SU-DHL-6 (cell line): ENCODE results near the gene ANXA6.

ENCODE experiments used
- EZH2phosphoT487 ChIP-seq: fragments of 200-600 bp; sonication (generic), shearing (Covaris generic); conservative IDR thresholded peaks from 2 replicates; pipeline ENCODE4 v1.6.1; 2018; ENCODE audit warnings: mild to moderate bottlenecking, antibody characterized with exemption, low read length, moderate library complexity, mixed read lengths
- TF ChIP-seq, protein P1 (sequence below): fragments of 200-600 bp; sonication (generic); IDR thresholded peaks from one replicate; pipeline ENCODE4 v1.5.1; 2017; ENCODE audit warnings: antibody characterized with exemption, mild to moderate bottlenecking, low read length, moderate library complexity; ENCODE audit not compliant: insufficient read depth, poor library complexity, severe bottlenecking

DNA sequence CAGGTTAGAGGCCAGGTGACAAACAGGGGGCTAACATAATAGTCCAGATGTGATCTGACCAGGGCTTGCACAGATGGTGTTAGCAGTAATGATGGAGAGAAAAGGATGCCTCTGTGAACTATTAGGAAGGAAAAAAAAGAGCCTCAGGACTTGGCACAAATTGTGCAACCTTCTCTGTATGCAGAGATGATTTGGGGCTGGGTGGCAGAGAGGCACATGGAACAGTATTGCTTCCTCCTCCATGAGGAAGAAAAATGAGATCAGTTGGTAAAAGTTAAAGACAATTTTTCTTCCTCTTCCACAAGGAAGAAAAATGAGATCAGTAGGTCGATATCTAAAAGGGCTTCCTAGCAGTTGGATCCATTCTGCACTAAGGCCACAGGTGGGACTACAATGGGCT lies 13.9 kb upstream of the ANXA6 start:
- TF ChIP-seq, protein P1, sequence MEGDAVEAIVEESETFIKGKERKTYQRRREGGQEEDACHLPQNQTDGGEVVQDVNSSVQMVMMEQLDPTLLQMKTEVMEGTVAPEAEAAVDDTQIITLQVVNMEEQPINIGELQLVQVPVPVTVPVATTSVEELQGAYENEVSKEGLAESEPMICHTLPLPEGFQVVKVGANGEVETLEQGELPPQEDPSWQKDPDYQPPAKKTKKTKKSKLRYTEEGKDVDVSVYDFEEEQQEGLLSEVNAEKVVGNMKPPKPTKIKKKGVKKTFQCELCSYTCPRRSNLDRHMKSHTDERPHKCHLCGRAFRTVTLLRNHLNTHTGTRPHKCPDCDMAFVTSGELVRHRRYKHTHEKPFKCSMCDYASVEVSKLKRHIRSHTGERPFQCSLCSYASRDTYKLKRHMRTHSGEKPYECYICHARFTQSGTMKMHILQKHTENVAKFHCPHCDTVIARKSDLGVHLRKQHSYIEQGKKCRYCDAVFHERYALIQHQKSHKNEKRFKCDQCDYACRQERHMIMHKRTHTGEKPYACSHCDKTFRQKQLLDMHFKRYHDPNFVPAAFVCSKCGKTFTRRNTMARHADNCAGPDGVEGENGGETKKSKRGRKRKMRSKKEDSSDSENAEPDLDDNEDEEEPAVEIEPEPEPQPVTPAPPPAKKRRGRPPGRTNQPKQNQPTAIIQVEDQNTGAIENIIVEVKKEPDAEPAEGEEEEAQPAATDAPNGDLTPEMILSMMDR = no peak
- no peak for TF ChIP-seq EZH2phosphoT487
